T-cell (primary cell): ENCODE results near the gene QSOX2. TPM values are rescaled to one million over a fixed set of nuclear protein-coding genes. Genes with fewer than 3 reads are reported as not detected.
A peak's percentile ranks its signal among the peaks of the same experiment; 100 is the strongest.

Experiments
- ATAC-seq, 4 experiments: fragments of 200-7000 bp in 3 of 4; fragments of 150-1000 bp in 1 of 4; cut with Tn5 transposase; replicated peaks in 1 of 4; 1 replicate in 3 of 4; 2 replicates in 1 of 4; pipeline ENCODE4 v1.10.0; 2021; ENCODE audit warnings: moderate library complexity in 3 of 4, mild to moderate bottlenecking in 2 of 4, moderate number of reproducible peaks in 1 of 4
- CTCF ChIA-PET, 2 donors: fragments of 300-600 bp; sonication (Branson Sonifier 250); formaldehyde crosslinking; loops; one replicate each; lab custom pipeline; 2022; ENCODE audit warnings: antibody characterized with exemption in 2 of 2; lab: Charles Lee
- POLR2A ChIA-PET, 2 donors: fragments of 300-600 bp; sonication (Branson Sonifier 250); formaldehyde crosslinking; loops; one replicate each; lab custom pipeline; 2022; ENCODE audit warnings: antibody characterized with exemption in 2 of 2; lab: Charles Lee
- DNase-seq, 35 experiments: peaks; one replicate each; pipeline versions ENCODE4 v3.0.0 to v3.0.0-alpha.2; 2013 to 2023
- H3K27ac ChIP-seq: one replicate; pipeline ENCODE4 v1.5.1; 2013; ENCODE audit warnings: low read length
- H3K27me3 ChIP-seq, 2 experiments: replicated peaks in 1 of 2; 1 replicate in 1 of 2; 2 replicates in 1 of 2; pipeline versions ENCODE4 v1.6.1 to v1.7.0; 2013; ENCODE audit warnings: low read length in 1 of 2, mixed read lengths in 1 of 2; ENCODE audit not compliant: control insufficient read depth in 2 of 2, insufficient read depth in 2 of 2; ENCODE audit errors: extremely low read depth in 1 of 2
- H3K36me3 ChIP-seq, 2 donors: 1 replicate in 1 of 2; 2 replicates in 1 of 2; pipeline versions ENCODE4 v1.6.1 to v1.7.0; 2013; ENCODE audit warnings: low read length in 1 of 2; ENCODE audit not compliant: control insufficient read depth in 2 of 2, insufficient read depth in 1 of 2; ENCODE audit errors: extremely low read depth in 1 of 2
- H3K4me1 ChIP-seq, 2 experiments: 1 replicate in 1 of 2; 2 replicates in 1 of 2; pipeline versions ENCODE4 v1.6.1 to v1.7.0; 2013; ENCODE audit warnings: low read length in 2 of 2, mixed read lengths in 1 of 2; ENCODE audit not compliant: insufficient read depth in 2 of 2, control insufficient read depth in 1 of 2; ENCODE audit errors: extremely low read depth in 1 of 2
- H3K4me3 ChIP-seq, 2 donors: 1 replicate in 1 of 2; 2 replicates in 1 of 2; pipeline versions ENCODE4 v1.5.1 to v1.7.0; 2013; ENCODE audit warnings: mild to moderate bottlenecking in 2 of 2, low read length in 1 of 2, moderate library complexity in 1 of 2; ENCODE audit not compliant: control insufficient read depth in 1 of 2; ENCODE audit errors: extremely low read depth in 1 of 2
- H3K9me3 ChIP-seq: 2 replicates; pipeline ENCODE4 v1.7.0; 2013
- H3K27ac Mint-ChIP-seq, 2 donors: one replicate each; pipeline ENCODE4 v1.8.0; 2020 to 2021; ENCODE audit warnings: mild to moderate bottlenecking in 2 of 2, mixed read lengths in 2 of 2
- H3K27me3 Mint-ChIP-seq, 2 donors: one replicate each; pipeline ENCODE4 v1.8.0; 2021 to 2022; ENCODE audit warnings: mixed read lengths in 2 of 2
- H3K36me3 Mint-ChIP-seq: one replicate; pipeline ENCODE4 v1.8.0; 2021; ENCODE audit warnings: mixed read lengths
- H3K4me1 Mint-ChIP-seq, 3 donors: one replicate each; pipeline ENCODE4 v1.8.0; 2020 to 2022; ENCODE audit warnings: mixed read lengths in 3 of 3, mild to moderate bottlenecking in 1 of 3
- H3K4me3 Mint-ChIP-seq, 3 donors: one replicate each; pipeline ENCODE4 v1.8.0; 2020 to 2022; ENCODE audit warnings: mild to moderate bottlenecking in 3 of 3, mixed read lengths in 3 of 3, moderate library complexity in 3 of 3
- H3K9me3 Mint-ChIP-seq, 3 donors: one replicate each; pipeline ENCODE4 v1.8.0; 2020 to 2022; ENCODE audit warnings: mixed read lengths in 3 of 3
- WGBS: methylation state at CpG from one replicate; pipeline ENCODE4 v1.1.5; 2013; ENCODE audit warnings: missing lambda C conversion rate; ENCODE audit not compliant: insufficient coverage; 5-methylcytosine and 5-hydroxymethylcytosine counted together
- total RNA-seq, 35 experiments: library from RNA in 6 of 35; stranded (reverse) in 6 of 35; fragments of 120-200 nt in 1 of 35; gene quantifications; one replicate each; pipeline versions ENCODE4 v1.2.1 to v1.2.4 and lab custom pipeline; 2013 to 2026

Gene QSOX2
- total RNA-seq, 5 donors from 2014 or later (not counting 1 experiment from before 2014, with no cell fraction given), result 14.1 to 19.4 (median 17.0) TPM

DNA sequence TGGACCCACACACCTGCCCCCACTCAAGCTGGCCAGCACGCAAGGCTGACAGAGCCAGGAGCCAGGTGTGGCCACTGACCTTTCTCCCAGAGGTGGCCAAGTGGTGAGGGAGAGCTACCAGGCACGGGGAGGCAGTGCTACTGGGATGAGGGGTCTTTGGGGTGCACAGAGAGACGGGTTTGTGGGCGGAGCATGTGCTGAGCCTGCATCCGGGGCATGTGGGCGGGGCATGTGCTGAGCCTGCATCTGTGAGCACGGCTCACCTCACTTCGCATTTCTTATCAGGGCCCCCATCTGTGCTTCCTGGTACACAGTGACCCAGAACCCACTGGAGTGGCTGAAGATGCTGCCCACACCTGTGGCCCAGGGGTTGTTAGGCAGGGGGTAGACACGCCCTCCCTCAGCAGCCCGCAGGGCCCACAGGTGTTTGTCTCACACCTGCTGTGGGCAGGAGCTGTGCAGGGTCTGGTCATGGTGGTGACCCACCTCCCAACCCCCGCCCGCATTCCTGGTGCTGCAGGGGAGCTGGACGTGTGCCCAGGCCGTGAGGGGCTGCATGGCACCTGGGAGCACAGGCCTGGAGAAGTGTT, 36.8 kb upstream of the QSOX2 start:
- H3K27ac ChIP-seq, result no peak overlapping the region
- no peaks in the 10 kb centered on the region for H3K36me3 Mint-ChIP-seq

GRCh38 chr9:136281421-136282271, 36.0 kb upstream of the QSOX2 start:
- peaks cover 5 to 13% of the 10 kb centered on the region in 2 donors for H3K27me3 Mint-ChIP-seq
- H3K27ac Mint-ChIP-seq, result no peak overlapping the region
- H3K27ac ChIP-seq, result no peak overlapping the region
- peaks cover 0 to 66% of the 10 kb centered on the region in 2 experiments for H3K27me3 ChIP-seq
- POLR2A ChIA-PET, result no interaction called here
- no peak for DNase-seq
- H3K9me3 ChIP-seq, result no peaks in the 10 kb centered on the region
- H3K36me3 Mint-ChIP-seq, result no peaks in the 10 kb centered on the region
- H3K36me3 ChIP-seq, result no peaks in the 10 kb centered on the region
- H3K4me1 Mint-ChIP-seq, result peaks cover 2 to 8% (median 6%) of the 10 kb centered on the region in 3 donors
- H3K4me1 ChIP-seq, result peaks cover 0 to 17% of the 10 kb centered on the region in 2 experiments
- no peaks in the 10 kb centered on the region for H3K9me3 Mint-ChIP-seq
- CTCF ChIA-PET, result no interaction called here
- no peak overlapping the region for H3K4me3 Mint-ChIP-seq
- no peak overlapping the region for H3K4me3 ChIP-seq
- WGBS, result 77% methylated on average over 38 of the region's 39 CpGs
- ATAC-seq, result no peak

More for the DNA sequence above, 36.8 kb upstream of the QSOX2 start:
- WGBS, result 47% methylated on average over 5 of the region's 14 CpGs
- Mint-ChIP-seq H3K4me3 (no peak overlapping the region), H3K27me3 (peaks cover 5 to 13% of the 10 kb centered on the region in 2 donors), H3K4me1 (peaks cover 2 to 8% (median 6%) of the 10 kb centered on the region in 3 donors), H3K27ac (no peak overlapping the region), H3K9me3 (no peaks in the 10 kb centered on the region)
- Histone ChIP-seq H3K4me1 (peaks cover 0 to 17% of the 10 kb centered on the region in 2 experiments), H3K27me3 (peaks cover 0 to 66% of the 10 kb centered on the region in 2 experiments), H3K9me3 (no peaks in the 10 kb centered on the region), H3K4me3 (no peak overlapping the region), H3K36me3 (no peaks in the 10 kb centered on the region)
- POLR2A ChIA-PET, result no interaction called here
- ATAC-seq (no peak), DNase-seq (peak in 1 of 35 experiments; percentile 19)
- CTCF ChIA-PET, result no interaction called here

DNA sequence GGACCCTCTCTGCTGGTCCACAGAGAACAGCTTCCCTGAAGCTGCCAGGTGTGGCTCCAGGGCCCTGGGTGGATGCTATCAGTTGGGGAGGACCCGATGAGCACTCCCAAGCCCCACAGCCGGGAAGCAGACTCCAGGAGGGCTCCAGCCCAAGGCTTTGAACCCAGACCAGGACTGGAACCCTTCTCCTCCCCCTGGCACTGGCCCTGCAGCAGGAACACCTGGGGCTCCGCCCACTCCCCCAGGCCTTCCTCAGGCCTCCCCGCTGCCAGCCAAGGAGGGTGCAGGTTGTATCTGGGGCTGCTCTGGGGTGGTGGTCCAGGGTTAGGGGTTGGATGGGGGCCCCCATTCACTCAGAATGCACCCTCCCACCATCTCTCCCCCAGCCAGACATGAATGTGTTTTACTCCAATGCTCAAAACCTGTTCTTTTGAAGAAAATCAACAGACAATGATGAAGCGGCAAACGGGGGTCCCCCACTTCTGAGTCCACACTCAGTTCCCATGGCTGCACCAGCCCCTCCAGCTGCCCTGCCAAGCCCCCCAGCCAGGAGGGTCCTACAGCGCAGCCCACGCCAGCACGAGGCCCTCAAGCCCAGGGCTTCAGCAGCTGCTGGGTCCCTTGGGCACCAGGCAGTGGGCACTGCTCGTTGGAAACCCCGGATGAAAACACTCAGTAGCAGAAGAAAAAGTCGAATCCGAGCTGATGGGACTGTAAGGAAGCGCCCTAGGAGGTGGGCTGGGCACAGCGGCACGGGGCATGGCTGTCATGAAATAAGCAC, 35.1 kb upstream of the QSOX2 start:
- Histone ChIP-seq H3K27me3 (peaks cover 0 to 68% of the 10 kb centered on the region in 2 experiments), H3K36me3 (no peaks in the 10 kb centered on the region), H3K9me3 (no peaks in the 10 kb centered on the region), H3K4me1 (peaks cover 0 to 17% of the 10 kb centered on the region in 2 experiments), H3K27ac (no peak overlapping the region), H3K4me3 (no peak overlapping the region)
- no peak overlapping the region for H3K4me3 Mint-ChIP-seq
- DNase-seq, result no peak
- no peaks in the 10 kb centered on the region for H3K9me3 Mint-ChIP-seq
- ChIA-PET CTCF (no interaction called here), POLR2A (interaction anchor here in 1 of 2 donors (0.6 kb wide), 1 partner anchor 110 kb away, joined by 6 read pairs; no protein-coding TSS in a partner anchor)
- H3K27ac Mint-ChIP-seq, result no peak overlapping the region
- H3K27me3 Mint-ChIP-seq, result peaks cover 5 to 11% of the 10 kb centered on the region in 2 donors
- H3K36me3 Mint-ChIP-seq, result no peaks in the 10 kb centered on the region
- no peak for ATAC-seq
- H3K4me1 Mint-ChIP-seq, result peaks cover 2 to 8% (median 6%) of the 10 kb centered on the region in 3 donors
- WGBS, result 75% methylated on average over 11 of the region's 16 CpGs

DNA sequence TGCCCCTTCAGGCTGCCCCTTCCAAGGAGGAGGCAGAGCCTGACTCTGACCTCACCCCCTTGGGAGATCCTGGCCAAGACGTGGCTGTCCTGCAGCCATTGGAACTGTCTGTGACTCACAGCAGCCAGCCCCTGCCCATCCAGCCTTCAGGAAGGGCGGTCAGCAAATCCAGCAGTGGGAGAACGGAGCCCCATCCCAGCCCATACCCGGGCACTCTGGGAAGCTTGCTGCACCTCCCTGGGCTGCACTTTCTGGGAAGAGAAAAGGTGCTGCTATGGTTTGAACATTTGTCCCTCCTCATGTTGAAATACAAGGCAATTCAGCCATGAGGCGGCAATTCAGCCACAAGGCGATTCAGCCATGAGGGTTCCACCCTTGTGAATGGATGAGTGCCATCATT, 33.9 kb upstream of the QSOX2 start:
- Histone ChIP-seq H3K9me3 (no peaks in the 10 kb centered on the region), H3K36me3 (no peaks in the 10 kb centered on the region), H3K27ac (no peak overlapping the region), H3K4me3 (no peak overlapping the region), H3K4me1 (peaks cover 0 to 17% of the 10 kb centered on the region in 2 experiments), H3K27me3 (peaks cover 0 to 72% of the 10 kb centered on the region in 2 experiments)
- peaks cover 5 to 14% of the 10 kb centered on the region in 2 donors for H3K27me3 Mint-ChIP-seq
- peaks cover 2 to 8% (median 6%) of the 10 kb centered on the region in 3 donors for H3K4me1 Mint-ChIP-seq
- H3K9me3 Mint-ChIP-seq, result no peaks in the 10 kb centered on the region
- H3K36me3 Mint-ChIP-seq, result no peaks in the 10 kb centered on the region
- 60% methylated on average over 1 of the region's 6 CpGs for WGBS
- CTCF ChIA-PET, result no interaction called here
- no peak overlapping the region for H3K4me3 Mint-ChIP-seq
- no peak overlapping the region for H3K27ac Mint-ChIP-seq
- no peak for DNase-seq
- POLR2A ChIA-PET, result no interaction called here
- ATAC-seq, result no peak

- Mint-ChIP-seq H3K36me3 (no peaks in the 10 kb centered on the region), H3K9me3 (no peaks in the 10 kb centered on the region), H3K4me1 (peaks cover 2 to 8% (median 5%) of the 10 kb centered on the region in 3 donors), H3K27ac (no peak overlapping the region), H3K4me3 (no peak overlapping the region), H3K27me3 (peaks cover 4 to 14% of the 10 kb centered on the region in 2 donors)
- POLR2A ChIA-PET, result no interaction called here
- ATAC-seq (no peak), DNase-seq (no peak)
- Histone ChIP-seq H3K27me3 (peaks cover 0 to 67% of the 10 kb centered on the region in 2 experiments), H3K9me3 (no peaks in the 10 kb centered on the region), H3K4me3 (no peak overlapping the region), H3K27ac (no peak overlapping the region), H3K36me3 (no peaks in the 10 kb centered on the region), H3K4me1 (peaks cover 0 to 17% of the 10 kb centered on the region in 2 experiments)
- 75% methylated on average over 1 of the region's 1 CpG for WGBS
- CTCF ChIA-PET, result no interaction called here
These were observed 33.3 kb upstream of the QSOX2 start for GRCh38 chr9:136278894-136279293.

GRCh38 chr9:136278221-136278620, 32.6 kb upstream of the QSOX2 start:
- H3K27me3 ChIP-seq, result peaks cover 0 to 61% of the 10 kb centered on the region in 2 experiments
- H3K27me3 Mint-ChIP-seq, result peaks cover 0 to 10% of the 10 kb centered on the region in 2 donors
- peaks cover 0 to 10% of the 10 kb centered on the region in 2 experiments for H3K4me1 ChIP-seq
- H3K4me3 ChIP-seq, result no peak overlapping the region
- WGBS, result 89% methylated on average over 4 of the region's 9 CpGs
- ChIA-PET CTCF (no interaction called here), POLR2A (no interaction called here)
- H3K9me3 Mint-ChIP-seq, result no peaks in the 10 kb centered on the region
- no peaks in the 10 kb centered on the region for H3K36me3 Mint-ChIP-seq
- no peak overlapping the region for H3K27ac Mint-ChIP-seq
- no peak overlapping the region for H3K4me3 Mint-ChIP-seq
- ATAC-seq (no peak), DNase-seq (no peak)
- H3K27ac ChIP-seq, result no peak overlapping the region
- H3K4me1 Mint-ChIP-seq, result peaks cover 0 to 3% (median 0%) of the 10 kb centered on the region in 3 donors
- H3K36me3 ChIP-seq, result no peaks in the 10 kb centered on the region
- H3K9me3 ChIP-seq, result no peaks in the 10 kb centered on the region
